PC-3 (cell line): Measurements from ENCODE around the gene ZNF710.

Experiments used
- CTCF ChIP-seq: fragments of 300-600 bp; sonication (generic); conservative IDR thresholded peaks from 2 replicates; pipeline ENCODE4 v1.5.1; 2017; ENCODE audit warnings: antibody characterized with exemption, low read depth, mild to moderate bottlenecking, low read length
- EZH2 ChIP-seq: fragments of 300-600 bp; sonication (generic); IDR thresholded peaks from one replicate; pipeline ENCODE4 v1.6.1; 2017; ENCODE audit warnings: antibody characterized with exemption, mild to moderate bottlenecking, low read length; ENCODE audit not compliant: unreplicated experiment

DNA sequence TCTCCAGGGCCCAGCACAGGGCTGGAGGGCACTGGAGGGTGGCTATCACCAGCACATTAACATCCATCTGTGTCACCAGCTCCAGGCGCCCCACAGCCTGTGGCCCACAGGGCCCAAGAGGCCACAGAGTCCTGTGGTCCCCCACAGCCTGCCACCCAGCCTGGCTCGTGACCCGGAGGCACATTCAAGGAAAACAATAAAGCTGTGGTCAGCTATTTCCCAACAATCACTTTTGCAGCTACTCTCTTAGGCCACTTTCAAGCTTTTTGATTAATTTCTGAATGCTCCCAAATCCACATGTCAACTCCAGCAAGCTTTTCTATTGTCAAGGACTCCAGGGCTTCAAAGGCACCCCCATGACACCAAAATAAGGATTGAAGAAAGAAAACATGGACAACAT is 84.4 kb downstream of the ZNF710 start:
- no peak for TF ChIP-seq CTCF
- TF ChIP-seq EZH2 = no peak
